Measurements from ENCODE around the gene FMN1.

- TF ChIP-seq, protein P1, sequence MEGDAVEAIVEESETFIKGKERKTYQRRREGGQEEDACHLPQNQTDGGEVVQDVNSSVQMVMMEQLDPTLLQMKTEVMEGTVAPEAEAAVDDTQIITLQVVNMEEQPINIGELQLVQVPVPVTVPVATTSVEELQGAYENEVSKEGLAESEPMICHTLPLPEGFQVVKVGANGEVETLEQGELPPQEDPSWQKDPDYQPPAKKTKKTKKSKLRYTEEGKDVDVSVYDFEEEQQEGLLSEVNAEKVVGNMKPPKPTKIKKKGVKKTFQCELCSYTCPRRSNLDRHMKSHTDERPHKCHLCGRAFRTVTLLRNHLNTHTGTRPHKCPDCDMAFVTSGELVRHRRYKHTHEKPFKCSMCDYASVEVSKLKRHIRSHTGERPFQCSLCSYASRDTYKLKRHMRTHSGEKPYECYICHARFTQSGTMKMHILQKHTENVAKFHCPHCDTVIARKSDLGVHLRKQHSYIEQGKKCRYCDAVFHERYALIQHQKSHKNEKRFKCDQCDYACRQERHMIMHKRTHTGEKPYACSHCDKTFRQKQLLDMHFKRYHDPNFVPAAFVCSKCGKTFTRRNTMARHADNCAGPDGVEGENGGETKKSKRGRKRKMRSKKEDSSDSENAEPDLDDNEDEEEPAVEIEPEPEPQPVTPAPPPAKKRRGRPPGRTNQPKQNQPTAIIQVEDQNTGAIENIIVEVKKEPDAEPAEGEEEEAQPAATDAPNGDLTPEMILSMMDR (IDR thresholded peaks at IDR 0.05 in 4 of 5, conservative IDR thresholded peaks at IDR 0.05 in 1 of 5), result no peak
- TF ChIP-seq POLR2A (IDR thresholded peaks at IDR 0.05), result no peak
These were observed 276.0 kb downstream of the FMN1 start for GRCh38 chr15:32918547-32918946.

Measured in gastrocnemius medialis (tissue), 4 donors.